Liver (tissue), 9 donors: Measurements from ENCODE around the gene ABCA6. TPM values are rescaled to one million over a fixed set of nuclear protein-coding genes. Genes with fewer than 3 reads are reported as not detected.
A peak's percentile ranks its signal among the peaks of the same experiment; 100 is the strongest.

ENCODE experiments used
- DNase-seq: peaks from one replicate; pipeline ENCODE4 v3.0.0-alpha.2; 2017; ENCODE audit warnings: low spot score
- H3K27ac ChIP-seq, 2 donors: one replicate each; pipeline ENCODE4 v1.7.0; 2013; ENCODE audit warnings: inconsistent platforms in 2 of 2, low read length in 2 of 2, control low read depth in 1 of 2, low read depth in 1 of 2, mild to moderate bottlenecking in 1 of 2
- H3K27me3 ChIP-seq, 4 donors: one replicate each; pipeline versions ENCODE4 v1.6.1 to v1.7.0; 2013; ENCODE audit warnings: low read length in 3 of 4, inconsistent platforms in 1 of 4, mild to moderate bottlenecking in 1 of 4, moderate library complexity in 1 of 4; ENCODE audit not compliant: control insufficient read depth in 4 of 4, insufficient read depth in 4 of 4
- H3K36me3 ChIP-seq, 4 donors: one replicate each; pipeline versions ENCODE4 v1.6.1 to v1.7.0; 2013; ENCODE audit warnings: low read length in 3 of 4, mild to moderate bottlenecking in 3 of 4, low read depth in 1 of 4, moderate library complexity in 1 of 4; ENCODE audit not compliant: control insufficient read depth in 4 of 4, insufficient read depth in 3 of 4
- H3K4me1 ChIP-seq, 4 donors: one replicate each; pipeline versions ENCODE4 v1.6.1 to v1.7.0; 2013; ENCODE audit warnings: low read length in 3 of 4, mild to moderate bottlenecking in 3 of 4, moderate library complexity in 1 of 4; ENCODE audit not compliant: control insufficient read depth in 4 of 4, insufficient read depth in 4 of 4
- H3K4me3 ChIP-seq, 3 donors: one replicate each; pipeline versions ENCODE4 v1.6.1 to v1.7.0; 2013; ENCODE audit warnings: low read length in 3 of 3, control low read depth in 1 of 3, low read depth in 1 of 3, mild to moderate bottlenecking in 1 of 3
- H3K9ac ChIP-seq, 2 donors: one replicate each; pipeline ENCODE4 v1.7.0; 2013; ENCODE audit warnings: low read length in 2 of 2, mild to moderate bottlenecking in 2 of 2, moderate library complexity in 2 of 2, control low read depth in 1 of 2, low read depth in 1 of 2
- H3K9me3 ChIP-seq, 4 donors: one replicate each; pipeline versions ENCODE4 v1.6.1 to v1.7.0; 2013; ENCODE audit warnings: low read length in 3 of 4; ENCODE audit not compliant: control insufficient read depth in 4 of 4
- ATF3 ChIP-seq: IDR thresholded peaks from 2 replicates; pipeline ENCODE4 v1.6.1; 2016; ENCODE audit warnings: antibody characterized with exemption
- CTCF ChIP-seq: fragments of 150-350 bp; IDR thresholded peaks from 2 replicates; pipeline ENCODE4 v1.5.1; 2017; ENCODE audit warnings: improper control_type of control experiment, low read depth, low read length; ENCODE audit not compliant: missing input control
- EGR1 ChIP-seq, 2 donors: IDR thresholded peaks; 2 replicates each; pipeline ENCODE4 v1.6.1; 2016 to 2018; ENCODE audit warnings: antibody characterized with exemption in 2 of 2, low read depth in 2 of 2
- FOXA1 ChIP-seq: IDR thresholded peaks from 2 replicates; pipeline ENCODE4 v1.6.1; 2016; ENCODE audit warnings: antibody characterized with exemption
- FOXA2 ChIP-seq: IDR thresholded peaks from 2 replicates; pipeline ENCODE4 v1.6.1; 2016; ENCODE audit warnings: antibody characterized with exemption
- GABPA ChIP-seq, 2 donors: IDR thresholded peaks in 1 of 2; conservative IDR thresholded peaks in 1 of 2; 2 replicates each; pipeline ENCODE4 v1.6.1; 2016; ENCODE audit warnings: antibody characterized with exemption in 2 of 2, mild to moderate bottlenecking in 1 of 2, moderate library complexity in 1 of 2
- HNF4A ChIP-seq, 2 donors: conservative IDR thresholded peaks; 2 replicates each; pipeline ENCODE4 v1.6.1; 2016; ENCODE audit warnings: antibody characterized with exemption in 2 of 2, mild to moderate bottlenecking in 2 of 2
- HNF4G ChIP-seq: IDR thresholded peaks from 2 replicates; pipeline ENCODE4 v1.6.1; 2016; ENCODE audit warnings: antibody characterized with exemption
- JUND ChIP-seq, 2 donors: IDR thresholded peaks; 2 replicates each; pipeline ENCODE4 v1.6.1; 2016; ENCODE audit warnings: antibody characterized with exemption in 2 of 2
- NR2F2 ChIP-seq: IDR thresholded peaks from 2 replicates; pipeline ENCODE4 v1.6.1; 2016; ENCODE audit warnings: antibody characterized with exemption
- RAD21 ChIP-seq, 2 donors: IDR thresholded peaks; 2 replicates each; pipeline ENCODE4 v1.6.1; 2016; ENCODE audit warnings: antibody characterized with exemption in 2 of 2, mild to moderate bottlenecking in 2 of 2
- REST ChIP-seq: IDR thresholded peaks from 2 replicates; pipeline ENCODE4 v1.6.1; 2016; ENCODE audit warnings: antibody characterized with exemption, mild to moderate bottlenecking
- RXRA ChIP-seq, 2 donors: IDR thresholded peaks; 2 replicates each; pipeline ENCODE4 v1.6.1; 2017 to 2018; ENCODE audit warnings: antibody characterized with exemption in 2 of 2, mild to moderate bottlenecking in 1 of 2
- SP1 ChIP-seq: IDR thresholded peaks from 2 replicates; pipeline ENCODE4 v1.6.1; 2018; ENCODE audit warnings: antibody characterized with exemption, mild to moderate bottlenecking
- TAF1 ChIP-seq: conservative IDR thresholded peaks from 2 replicates; pipeline ENCODE4 v1.6.1; 2016; ENCODE audit warnings: antibody characterized with exemption, mild to moderate bottlenecking
- YY1 ChIP-seq: IDR thresholded peaks from 2 replicates; pipeline ENCODE4 v1.6.1; 2016; ENCODE audit warnings: antibody characterized with exemption, mild to moderate bottlenecking
- ZBTB33 ChIP-seq: IDR thresholded peaks from 2 replicates; pipeline ENCODE4 v1.6.1; 2016; ENCODE audit warnings: antibody characterized with exemption
- WGBS: extraction: QIAGEN DNeasy Blood & Tissue Kit; methylation state at CpG from one replicate; pipeline ENCODE4 v1.1.7; 2013; 5-methylcytosine and 5-hydroxymethylcytosine counted together
- polyA plus RNA-seq, 2 donors: library from polyadenylated mRNA; stranded (reverse) in 1 of 2; unstranded in 1 of 2; fragments of 200-250 nt in 1 of 2; fragments of >200 nt in 1 of 2; fragmentation: Nextera tagmentation in 1 of 2; extraction: Ambion mirVana in 1 of 2; gene quantifications; one replicate each; pipeline versions ENCODE4 v1.2.1 to v1.2.3, GENCODE V29; 2013 to 2015
- total RNA-seq, 2 donors: library from RNA; depleted of rRNA; stranded (reverse); fragments of >200 nt; gene quantifications; one replicate each; pipeline ENCODE4 v1.2.3, GENCODE V29; 2014
- donor health status: healthy.
- donor health status: healthy.
- donor health status: healthy.
- donor health status: healthy.
- donor health status: healthy.

The ABCA6 gene
- total and polyA plus RNA-seq, 4 donors = 37.5 to 158 (median 47.5) TPM

GRCh38 chr17:69058165-69058564 is 83.5 kb downstream of the ABCA6 start:
- H3K9me3 ChIP-seq = no peaks in the 10 kb centered on the region

GRCh38 chr17:69057280-69057679 is 84.4 kb downstream of the ABCA6 start:
- TF ChIP-seq GABPA (IDR thresholded peaks at IDR 0.05 in 1 of 2, conservative IDR thresholded peaks at IDR 0.05 in 1 of 2) (no peak), FOXA2 (no peak), ATF3 (no peak), FOXA1 (no peak), ZBTB33 (no peak), NR2F2 (no peak), EGR1 (IDR thresholded peaks at IDR 0.05; ENCODE audit: low read depth in 2 of 2) (no peak), HNF4A (conservative IDR thresholded peaks at IDR 0.05) (no peak), SP1 (no peak), YY1 (no peak), TAF1 (no peak), RXRA (IDR thresholded peaks at IDR 0.05) (no peak), RAD21 (IDR thresholded peaks at IDR 0.05) (no peak), HNF4G (no peak), CTCF (no peak), JUND (IDR thresholded peaks at IDR 0.05) (no peak), REST (no peak)
- H3K9me3 ChIP-seq = no peaks in the 10 kb centered on the region
- H3K36me3 ChIP-seq = peaks cover 0 to 3% (median 0%) of the 10 kb centered on the region in 4 donors
- H3K4me1 ChIP-seq = peaks cover 0 to 5% (median under 1%) of the 10 kb centered on the region in 4 donors
- no peak for DNase-seq
- 89% methylated on average over 1 of the region's 1 CpG for WGBS
- H3K9ac ChIP-seq = no peak overlapping the region
- H3K4me3 ChIP-seq = no peak overlapping the region
- no peak overlapping the region for H3K27ac ChIP-seq
- no peaks in the 10 kb centered on the region for H3K27me3 ChIP-seq

More at GRCh38 chr17:69058165-69058564, 83.5 kb downstream of the ABCA6 start:
- peaks cover 0 to 3% (median 0%) of the 10 kb centered on the region in 4 donors for H3K36me3 ChIP-seq
- no peak overlapping the region for H3K9ac ChIP-seq
- WGBS = 92% methylated on average over 1 of the region's 1 CpG
- no peak for DNase-seq
- H3K27me3 ChIP-seq = no peaks in the 10 kb centered on the region
- H3K4me1 ChIP-seq = peaks cover 0 to 5% (median 1%) of the 10 kb centered on the region in 4 donors
- H3K27ac ChIP-seq = no peak overlapping the region
- H3K4me3 ChIP-seq = no peak overlapping the region
- TF ChIP-seq FOXA1 (no peak), RAD21 (IDR thresholded peaks at IDR 0.05) (peak; percentile 33 to 43)
